Measurements from ENCODE around the gene MYBBP1A.

MYBBP1A gene

GRCh38 chr17:4572131-4572530 is 16.9 kb upstream of the MYBBP1A start:
- DNase-seq (ENCODE audit: low spot score), result no peak

- DNase-seq (ENCODE audit: low spot score), result no peak
Measured at GRCh38 chr17:4569591-4569990, 14.4 kb upstream of the MYBBP1A start.

GRCh38 chr17:4566785-4567184 is 11.6 kb upstream of the MYBBP1A start:
- peak; percentile 61 for DNase-seq (ENCODE audit: low spot score)

GRCh38 chr17:4565209-4566141 is 10.3 kb upstream of the MYBBP1A start:
- peak; percentile 78 for DNase-seq (ENCODE audit: low spot score)

GRCh38 chr17:4562015-4562969 is 7.1 kb upstream of the MYBBP1A start:
- DNase-seq (ENCODE audit: low spot score), result no peak

- no peak for DNase-seq (ENCODE audit: low spot score)
Measured at GRCh38 chr17:4560837-4561256, 5.7 kb upstream of the MYBBP1A start.

- no peak for DNase-seq (ENCODE audit: low spot score)
Measured at GRCh38 chr17:4560421-4560820, 5.2 kb upstream of the MYBBP1A start, which contains the start of gene GGT6. Gene GGT6 (minus strand): TSS chr17:4560577. CDS start chr17:4560521, 56 bp downstream.

GRCh38 chr17:4559966-4560365 is 4.8 kb upstream of the MYBBP1A start:
- no peak for DNase-seq (ENCODE audit: low spot score)

GRCh38 chr17:4559139-4559791 is 4.1 kb upstream of the MYBBP1A start:
- DNase-seq (ENCODE audit: low spot score), result no peak

GRCh38 chr17:4558347-4558971 is 3.3 kb upstream of the MYBBP1A start:
- no peak for DNase-seq (ENCODE audit: low spot score)

GRCh38 chr17:4557626-4558346 is 2.6 kb upstream of the MYBBP1A start:
- DNase-seq (ENCODE audit: low spot score), result no peak

GRCh38 chr17:4556996-4557395 is 1.8 kb upstream of the MYBBP1A start:
- no peak for DNase-seq (ENCODE audit: low spot score)

GRCh38 chr17:4555873-4556759 is 932 bp upstream of the MYBBP1A start:
- no peak for DNase-seq (ENCODE audit: low spot score)

GRCh38 chr17:4554441-4554996 is 665 bp downstream of the MYBBP1A start:
- DNase-seq (ENCODE audit: low spot score), result no peak

GRCh38 chr17:4553669-4554068 is 1.5 kb downstream of the MYBBP1A start:
- no peak for DNase-seq (ENCODE audit: low spot score)

GRCh38 chr17:4551796-4552525 is 3.2 kb downstream of the MYBBP1A start:
- no peak for DNase-seq (ENCODE audit: low spot score)

GRCh38 chr17:4551141-4551540 is 4.0 kb downstream of the MYBBP1A start:
- DNase-seq (ENCODE audit: low spot score), result no peak

GRCh38 chr17:4550534-4551039 is 4.6 kb downstream of the MYBBP1A start:
- DNase-seq (ENCODE audit: low spot score), result no peak

All from activated CD4-positive, alpha-beta T cell treated with anti-CD3 and anti-CD28 coated beads, Interleukin-2, Interleukin-4, amounts not matched to agents 100 ng/mL and 50 ng/mL, durations not matched to agents 16 hours and 8 hours (primary cell).